Measurements from ENCODE around the gene C11orf21. TPM values are rescaled to one million over a fixed set of nuclear protein-coding genes. Genes with fewer than 3 reads are reported as not detected.

The C11orf21 gene
- total RNA-seq, 1 donor from 2014 or later: 8.1 TPM

- peak; percentile 70 to 90 for DNase-seq (ENCODE audit: extremely low spot score in 2 of 2)
- intact Hi-C loops (cut with DNase I): no loop called here
- TF ChIP-seq, protein P1, sequence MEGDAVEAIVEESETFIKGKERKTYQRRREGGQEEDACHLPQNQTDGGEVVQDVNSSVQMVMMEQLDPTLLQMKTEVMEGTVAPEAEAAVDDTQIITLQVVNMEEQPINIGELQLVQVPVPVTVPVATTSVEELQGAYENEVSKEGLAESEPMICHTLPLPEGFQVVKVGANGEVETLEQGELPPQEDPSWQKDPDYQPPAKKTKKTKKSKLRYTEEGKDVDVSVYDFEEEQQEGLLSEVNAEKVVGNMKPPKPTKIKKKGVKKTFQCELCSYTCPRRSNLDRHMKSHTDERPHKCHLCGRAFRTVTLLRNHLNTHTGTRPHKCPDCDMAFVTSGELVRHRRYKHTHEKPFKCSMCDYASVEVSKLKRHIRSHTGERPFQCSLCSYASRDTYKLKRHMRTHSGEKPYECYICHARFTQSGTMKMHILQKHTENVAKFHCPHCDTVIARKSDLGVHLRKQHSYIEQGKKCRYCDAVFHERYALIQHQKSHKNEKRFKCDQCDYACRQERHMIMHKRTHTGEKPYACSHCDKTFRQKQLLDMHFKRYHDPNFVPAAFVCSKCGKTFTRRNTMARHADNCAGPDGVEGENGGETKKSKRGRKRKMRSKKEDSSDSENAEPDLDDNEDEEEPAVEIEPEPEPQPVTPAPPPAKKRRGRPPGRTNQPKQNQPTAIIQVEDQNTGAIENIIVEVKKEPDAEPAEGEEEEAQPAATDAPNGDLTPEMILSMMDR (IDR thresholded peaks at IDR 0.05): no peak
- no peak for TF ChIP-seq POLR2A (IDR thresholded peaks at IDR 0.05)
- TF ChIP-seq POLR2AphosphoS5 (IDR thresholded peaks at IDR 0.05; ENCODE audit: insufficient read depth in 1 of 2, low read depth in 1 of 2): no peak
- Histone ChIP-seq H3K27ac (no peak overlapping the region), H3K4me3 (no peak overlapping the region), H3K36me3 (no peaks in the 10 kb centered on the region), H3K9me3 (no peaks in the 10 kb centered on the region), H3K27me3 (peaks cover 4% of the 10 kb centered on the region), H3K4me1 (peaks cover 8% of the 10 kb centered on the region)
Observed at GRCh38 chr11:2275334-2276279, 26.1 kb downstream of the C11orf21 start.

- Histone ChIP-seq H3K4me3 (no peak overlapping the region), H3K27me3 (peaks cover 7% of the 10 kb centered on the region), H3K4me1 (peaks cover 22% of the 10 kb centered on the region), H3K9me3 (no peaks in the 10 kb centered on the region), H3K36me3 (no peaks in the 10 kb centered on the region), H3K27ac (no peak overlapping the region)
- DNase-seq (ENCODE audit: extremely low spot score in 2 of 2): peak in 1 of 2 donors; percentile 74
- intact Hi-C loops (cut with DNase I): no loop called here
- no peak for TF ChIP-seq POLR2AphosphoS5 (IDR thresholded peaks at IDR 0.05; ENCODE audit: insufficient read depth in 1 of 2, low read depth in 1 of 2)
- TF ChIP-seq POLR2A (IDR thresholded peaks at IDR 0.05): no peak
- TF ChIP-seq, protein P1 (IDR thresholded peaks at IDR 0.05): no peak
Observed at GRCh38 chr11:2273771-2274170, 27.9 kb downstream of the C11orf21 start.

- Histone ChIP-seq H3K27ac (no peak overlapping the region), H3K4me3 (no peak overlapping the region), H3K27me3 (peaks cover 7% of the 10 kb centered on the region), H3K36me3 (no peaks in the 10 kb centered on the region), H3K9me3 (no peaks in the 10 kb centered on the region), H3K4me1 (peaks cover 22% of the 10 kb centered on the region)
- DNase-seq (ENCODE audit: extremely low spot score in 2 of 2): peak; percentile 69 to 88
- intact Hi-C loops (cut with DNase I): no loop called here
- TF ChIP-seq, protein P1 (IDR thresholded peaks at IDR 0.05): no peak
Observed at GRCh38 chr11:2273311-2273710, 28.4 kb downstream of the C11orf21 start.

DNA sequence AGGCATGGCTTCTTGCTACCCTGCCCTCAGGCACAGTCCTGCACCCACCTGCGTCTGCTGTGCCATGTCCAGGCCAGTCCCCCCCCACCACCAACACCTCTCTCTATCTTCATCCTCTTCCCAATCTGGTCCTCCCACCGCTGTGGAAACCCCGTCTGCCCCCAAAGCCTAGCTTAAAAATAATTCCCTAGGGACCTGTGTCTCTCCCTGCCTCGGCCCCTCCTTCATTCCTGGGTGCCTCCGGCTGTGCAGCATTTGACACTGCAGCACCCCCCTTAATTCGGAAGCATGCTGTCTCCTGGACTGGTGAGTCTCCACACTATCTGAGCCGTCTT, 28.8 kb downstream of the C11orf21 start:
- H3K4me3 ChIP-seq: no peak overlapping the region
- DNase-seq (ENCODE audit: extremely low spot score in 2 of 2): no peak
- TF ChIP-seq, protein P1 (IDR thresholded peaks at IDR 0.05): no peak
- TF ChIP-seq POLR2AphosphoS5 (IDR thresholded peaks at IDR 0.05; ENCODE audit: insufficient read depth in 1 of 2, low read depth in 1 of 2): no peak
- no peak for TF ChIP-seq POLR2A (IDR thresholded peaks at IDR 0.05)
- no peaks in the 10 kb centered on the region for H3K9me3 ChIP-seq
- peaks cover 7% of the 10 kb centered on the region for H3K27me3 ChIP-seq
- peaks cover 22% of the 10 kb centered on the region for H3K4me1 ChIP-seq
- intact Hi-C loops (cut with DNase I): no loop called here
- no peak overlapping the region for H3K27ac ChIP-seq
- no peaks in the 10 kb centered on the region for H3K36me3 ChIP-seq

Measured in vagina (tissue), 2 donors.